ENCODE results near the gene PTBP3.
"Not testable (repeated sequence)": the region's sequence is repeated elsewhere in the genome, so short reads cannot be mapped to it uniquely, and the experiment has no call there.

The PTBP3 gene

GRCh38 chr9:112198646-112199045, 134.8 kb downstream of the PTBP3 start:
- no peak for DNase-seq

GRCh38 chr9:112194969-112195431, 138.4 kb downstream of the PTBP3 start:
- no peak for DNase-seq

GRCh38 chr9:112193572-112194288, 139.7 kb downstream of the PTBP3 start:
- no peak for DNase-seq

GRCh38 chr9:112190320-112190719, 143.1 kb downstream of the PTBP3 start:
- DNase-seq, result not testable (repeated sequence)

GRCh38 chr9:112188884-112189283, 144.5 kb downstream of the PTBP3 start:
- no peak for DNase-seq

- no peak for DNase-seq
Measured at GRCh38 chr9:112187404-112187803, 146.0 kb downstream of the PTBP3 start.

- no peak for DNase-seq
Measured at GRCh38 chr9:112186695-112187094, 146.7 kb downstream of the PTBP3 start.

GRCh38 chr9:112184946-112185345, 148.5 kb downstream of the PTBP3 start:
- DNase-seq, result no peak

GRCh38 chr9:112184221-112184620, 149.2 kb downstream of the PTBP3 start:
- no peak for DNase-seq

- DNase-seq, result no peak
Measured at GRCh38 chr9:112180387-112180881, 153.0 kb downstream of the PTBP3 start.

- DNase-seq, result no peak
Measured at GRCh38 chr9:112179816-112180215, 153.6 kb downstream of the PTBP3 start.

- DNase-seq, result no peak
Measured at GRCh38 chr9:112176524-112176923, 156.9 kb downstream of the PTBP3 start.

GRCh38 chr9:112175796-112176315, 157.6 kb downstream of the PTBP3 start:
- no peak for DNase-seq

GRCh38 chr9:112174965-112175795, 158.2 kb downstream of the PTBP3 start, which contains the start of gene SUSD1:
Gene SUSD1 (minus strand): TSS chr9:112175297. CDS start chr9:112175235, 62 bp downstream.
- no peak for DNase-seq

- no peak for DNase-seq
Measured at GRCh38 chr9:112174222-112174964, 159.0 kb downstream of the PTBP3 start.

GRCh38 chr9:112173489-112174221, 159.8 kb downstream of the PTBP3 start:
- DNase-seq, result no peak

GRCh38 chr9:112170968-112171367, 162.5 kb downstream of the PTBP3 start:
- DNase-seq, result no peak

- DNase-seq, result no peak
Measured at GRCh38 chr9:112170235-112170634, 163.2 kb downstream of the PTBP3 start.

- no peak for DNase-seq
Measured at GRCh38 chr9:112169368-112169767, 164.1 kb downstream of the PTBP3 start.

GRCh38 chr9:112168197-112168596, 165.2 kb downstream of the PTBP3 start:
- no peak for DNase-seq
